Renal cortex interstitium (tissue), 15 donors: ENCODE measurements around the gene PELI1. TPM values are rescaled to one million over a fixed set of nuclear protein-coding genes. Genes with fewer than 3 reads are reported as not detected.

ENCODE experiments used
- DNase-seq, 11 donors: peaks; one replicate each; pipeline ENCODE4 v3.0.0-alpha.2; 2013; ENCODE audit warnings: low read depth in 9 of 11, low spot score in 4 of 11; ENCODE audit errors: extremely low read depth in 1 of 11
- long read RNA-seq, 16 experiments: transcript quantifications; one replicate each; lab custom pipeline, GENCODE V29; 2026
- polyA plus RNA-seq, 3 donors: library from polyadenylated mRNA; unstranded; fragments of 120-200 nt; gene quantifications; one replicate each; pipeline ENCODE4 v1.2.1, GENCODE V29; 2013; ENCODE audit not compliant: insufficient read length in 3 of 3

Gene PELI1, protein sequence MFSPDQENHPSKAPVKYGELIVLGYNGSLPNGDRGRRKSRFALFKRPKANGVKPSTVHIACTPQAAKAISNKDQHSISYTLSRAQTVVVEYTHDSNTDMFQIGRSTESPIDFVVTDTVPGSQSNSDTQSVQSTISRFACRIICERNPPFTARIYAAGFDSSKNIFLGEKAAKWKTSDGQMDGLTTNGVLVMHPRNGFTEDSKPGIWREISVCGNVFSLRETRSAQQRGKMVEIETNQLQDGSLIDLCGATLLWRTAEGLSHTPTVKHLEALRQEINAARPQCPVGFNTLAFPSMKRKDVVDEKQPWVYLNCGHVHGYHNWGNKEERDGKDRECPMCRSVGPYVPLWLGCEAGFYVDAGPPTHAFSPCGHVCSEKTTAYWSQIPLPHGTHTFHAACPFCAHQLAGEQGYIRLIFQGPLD
- 10 to 100 TPM; 31.2 to 40.3 (median 33.3) TPM for polyA plus RNA-seq
- long read RNA-seq, donor 1, transcript PELI1-201 (7 exons, 3,750 nt): major isoform, 6 of 6 reads
- long read RNA-seq, donor 1, partial matches to known transcripts: 0 of 6 reads
- long read RNA-seq, donor 1, other reads (novel, unspliced or antisense): 0 of 6 reads
- long read RNA-seq, donor 2, partial matches to known transcripts: 0 of 2 reads
- long read RNA-seq, donor 2, other reads (novel, unspliced or antisense): 0 of 2 reads
- long read RNA-seq, donor 3, transcript PELI1-201 (7 exons, 3,750 nt): major isoform, 13 of 18 reads
- long read RNA-seq, donor 3, partial matches to known transcripts: 5 of 18 reads
- long read RNA-seq, donor 3, other reads (novel, unspliced or antisense): 0 of 18 reads
- long read RNA-seq, donor 4, transcript PELI1-201 (7 exons, 3,750 nt): major isoform, 6 of 6 reads
- long read RNA-seq, donor 4, partial matches to known transcripts: 0 of 6 reads
- long read RNA-seq, donor 4, other reads (novel, unspliced or antisense): 0 of 6 reads
- long read RNA-seq, donor 5: 0 reads
- long read RNA-seq, donor 6, transcript PELI1-201 (7 exons, 3,750 nt): major isoform, 9 of 9 reads
- long read RNA-seq, donor 6, partial matches to known transcripts: 0 of 9 reads
- long read RNA-seq, donor 6, other reads (novel, unspliced or antisense): 0 of 9 reads
- long read RNA-seq, donor 7, partial matches to known transcripts: 0 of 3 reads
- long read RNA-seq, donor 7, other reads (novel, unspliced or antisense): 0 of 3 reads
- long read RNA-seq, donor 8, transcript PELI1-201 (7 exons, 3,750 nt): major isoform, 8 of 8 reads
- long read RNA-seq, donor 8, partial matches to known transcripts: 0 of 8 reads
- long read RNA-seq, donor 8, other reads (novel, unspliced or antisense): 0 of 8 reads
- long read RNA-seq, donor 9, partial matches to known transcripts: 0 of 4 reads
- long read RNA-seq, donor 9, other reads (novel, unspliced or antisense): 0 of 4 reads
- long read RNA-seq, donor 10, partial matches to known transcripts: 0 of 1 reads
- long read RNA-seq, donor 10, other reads (novel, unspliced or antisense): 0 of 1 reads
- long read RNA-seq, donor 11, partial matches to known transcripts: 0 of 2 reads
- long read RNA-seq, donor 11, other reads (novel, unspliced or antisense): 0 of 2 reads
- long read RNA-seq, donor 12, transcript PELI1-201 (7 exons, 3,750 nt): major isoform, 7 of 7 reads
- long read RNA-seq, donor 12, partial matches to known transcripts: 0 of 7 reads
- long read RNA-seq, donor 12, other reads (novel, unspliced or antisense): 0 of 7 reads
- long read RNA-seq, donor 13, transcript PELI1-201 (7 exons, 3,750 nt): major isoform, 14 of 20 reads
- long read RNA-seq, donor 13, partial matches to known transcripts: 6 of 20 reads
- long read RNA-seq, donor 13, other reads (novel, unspliced or antisense): 0 of 20 reads
- long read RNA-seq, donor 14, transcript PELI1-201 (7 exons, 3,750 nt): major isoform, 6 of 6 reads
- long read RNA-seq, donor 14, partial matches to known transcripts: 0 of 6 reads
- long read RNA-seq, donor 14, other reads (novel, unspliced or antisense): 0 of 6 reads
- long read RNA-seq, donor 15, partial matches to known transcripts: 0 of 3 reads
- long read RNA-seq, donor 15, other reads (novel, unspliced or antisense): 0 of 3 reads
- long read RNA-seq, donor 16, transcript PELI1-201 (7 exons, 3,750 nt): major isoform, 15 of 15 reads
- long read RNA-seq, donor 16, partial matches to known transcripts: 0 of 15 reads
- long read RNA-seq, donor 16, other reads (novel, unspliced or antisense): 0 of 15 reads

GRCh38 chr2:64144057-64145013 is at the start of gene PELI1:
Gene PELI1 (minus strand): TSS chr2:64144420. CDS start chr2:64108310, 36,110 bp downstream.
- DNase-seq: peak; percentile 92 to 98 (median 96)

DNA sequence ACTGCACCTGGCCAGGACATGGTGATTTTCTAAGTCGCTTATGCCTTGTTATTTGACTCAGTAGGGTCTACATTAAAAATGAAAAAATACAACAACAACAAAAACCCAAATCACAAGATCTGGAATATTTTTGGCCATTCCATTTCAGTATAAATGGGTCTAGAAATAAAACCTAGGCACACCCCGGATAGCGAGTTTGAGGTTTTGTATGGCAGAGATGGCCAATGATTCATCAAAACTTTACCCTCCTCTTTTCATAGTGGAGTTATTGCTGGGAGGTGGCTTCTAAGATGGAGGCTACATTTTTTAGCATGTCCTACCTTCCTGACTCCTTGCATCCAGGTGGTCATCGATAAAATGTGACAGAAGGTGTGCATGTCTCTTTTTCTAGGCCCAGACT is 49.3 kb upstream of the PELI1 start:
- no peak for DNase-seq

DNA sequence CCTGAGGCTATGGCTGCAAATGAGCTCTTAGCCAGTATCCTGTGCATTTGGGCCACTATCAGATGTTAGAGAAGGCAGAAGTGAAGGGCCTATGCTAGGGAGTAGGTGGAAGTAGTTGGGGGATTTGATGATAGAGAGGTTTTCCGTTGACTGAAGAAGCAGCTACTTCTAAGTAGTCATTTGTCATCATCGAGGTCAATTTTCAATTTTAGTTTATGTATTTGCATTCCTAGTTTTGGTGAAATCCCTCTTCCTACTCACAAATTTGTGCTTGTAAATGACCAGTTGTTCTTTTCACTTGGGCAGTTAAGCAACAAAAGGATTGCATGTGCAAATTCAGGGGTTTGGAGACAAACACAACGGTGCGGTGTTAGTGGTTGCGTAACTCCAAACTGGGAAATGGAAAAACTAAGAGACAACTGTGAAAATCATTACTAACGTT is 48.5 kb upstream of the PELI1 start:
- DNase-seq: no peak

DNA sequence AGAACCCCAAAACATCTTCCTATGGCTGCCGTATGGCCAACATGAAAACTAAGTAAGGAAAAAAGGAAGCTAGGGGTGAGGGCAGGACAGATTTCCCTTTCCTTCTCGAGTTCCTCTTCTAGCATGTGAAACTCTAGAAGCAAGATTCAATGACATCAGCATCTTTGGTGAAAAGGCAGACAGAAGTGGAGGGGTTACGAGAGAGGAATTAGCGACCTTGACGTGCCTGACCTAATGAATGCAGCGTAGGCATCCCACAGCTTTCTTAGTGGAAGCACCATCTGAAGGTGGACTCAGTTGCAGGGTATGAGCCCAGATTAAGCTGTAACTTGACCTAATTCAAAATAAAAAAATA is 47.9 kb upstream of the PELI1 start:
- no peak for DNase-seq

- no peak for DNase-seq
Observed at GRCh38 chr2:64189586-64189985, 45.4 kb upstream of the PELI1 start.

DNA sequence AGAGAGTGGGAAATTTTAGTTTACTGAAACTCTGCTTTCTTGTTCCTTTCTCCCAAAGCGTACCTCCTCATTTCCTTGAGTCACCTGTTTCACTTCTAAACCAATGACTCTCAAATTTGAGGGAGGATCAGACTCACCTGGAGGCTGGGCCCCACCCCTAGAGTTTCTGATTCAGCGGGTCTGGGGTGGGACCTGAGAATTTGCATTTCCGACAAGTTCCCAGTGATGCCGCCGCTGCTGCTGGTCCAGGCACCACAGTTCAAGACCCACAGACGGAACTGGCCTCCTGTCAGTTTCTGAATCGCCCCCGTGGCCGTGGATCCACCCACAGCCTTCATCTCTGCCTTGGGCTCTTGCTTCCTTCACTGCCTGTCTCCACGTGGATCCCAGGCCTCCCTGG is 44.9 kb upstream of the PELI1 start:
- no peak for DNase-seq

GRCh38 chr2:64186699-64187605 is 42.7 kb upstream of the PELI1 start:
- DNase-seq: no peak

DNA sequence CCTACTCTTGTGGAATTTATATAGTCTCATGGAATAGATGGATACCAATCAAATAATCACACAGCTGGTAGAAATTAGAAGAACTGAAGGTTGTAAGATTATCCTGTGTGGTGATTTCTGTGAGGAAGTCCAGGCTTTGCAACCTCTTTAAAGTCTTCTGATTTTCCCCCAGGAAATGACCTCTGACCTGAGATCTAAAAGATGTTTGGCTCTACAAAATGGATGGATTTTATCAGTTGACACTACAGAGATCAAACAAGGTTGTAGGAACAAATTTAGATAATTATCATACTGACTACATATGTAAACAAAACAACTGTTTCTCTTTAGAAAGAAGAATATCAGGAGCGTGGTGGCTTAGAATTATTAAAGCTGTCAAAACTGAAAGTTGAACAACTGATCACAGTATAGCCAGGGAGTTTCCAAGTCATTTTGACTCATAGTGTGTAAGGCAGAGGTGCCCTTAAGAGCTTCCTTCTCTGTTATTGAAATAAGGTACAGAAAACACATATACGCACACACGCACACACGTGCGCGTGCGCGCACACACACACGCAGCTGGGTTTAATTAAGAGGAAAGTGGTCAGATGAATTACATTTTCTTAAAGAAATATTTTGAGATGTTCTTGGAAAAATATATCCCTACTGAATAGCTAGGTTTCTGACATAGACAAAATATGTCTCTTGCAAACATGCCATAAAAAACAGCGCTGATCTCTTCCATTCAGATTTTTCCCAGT is 35.5 kb upstream of the PELI1 start:
- DNase-seq: no peak

- no peak for DNase-seq
Observed at GRCh38 chr2:64177315-64177714, 33.1 kb upstream of the PELI1 start.

GRCh38 chr2:64175419-64176197 is 31.4 kb upstream of the PELI1 start:
- no peak for DNase-seq

DNA sequence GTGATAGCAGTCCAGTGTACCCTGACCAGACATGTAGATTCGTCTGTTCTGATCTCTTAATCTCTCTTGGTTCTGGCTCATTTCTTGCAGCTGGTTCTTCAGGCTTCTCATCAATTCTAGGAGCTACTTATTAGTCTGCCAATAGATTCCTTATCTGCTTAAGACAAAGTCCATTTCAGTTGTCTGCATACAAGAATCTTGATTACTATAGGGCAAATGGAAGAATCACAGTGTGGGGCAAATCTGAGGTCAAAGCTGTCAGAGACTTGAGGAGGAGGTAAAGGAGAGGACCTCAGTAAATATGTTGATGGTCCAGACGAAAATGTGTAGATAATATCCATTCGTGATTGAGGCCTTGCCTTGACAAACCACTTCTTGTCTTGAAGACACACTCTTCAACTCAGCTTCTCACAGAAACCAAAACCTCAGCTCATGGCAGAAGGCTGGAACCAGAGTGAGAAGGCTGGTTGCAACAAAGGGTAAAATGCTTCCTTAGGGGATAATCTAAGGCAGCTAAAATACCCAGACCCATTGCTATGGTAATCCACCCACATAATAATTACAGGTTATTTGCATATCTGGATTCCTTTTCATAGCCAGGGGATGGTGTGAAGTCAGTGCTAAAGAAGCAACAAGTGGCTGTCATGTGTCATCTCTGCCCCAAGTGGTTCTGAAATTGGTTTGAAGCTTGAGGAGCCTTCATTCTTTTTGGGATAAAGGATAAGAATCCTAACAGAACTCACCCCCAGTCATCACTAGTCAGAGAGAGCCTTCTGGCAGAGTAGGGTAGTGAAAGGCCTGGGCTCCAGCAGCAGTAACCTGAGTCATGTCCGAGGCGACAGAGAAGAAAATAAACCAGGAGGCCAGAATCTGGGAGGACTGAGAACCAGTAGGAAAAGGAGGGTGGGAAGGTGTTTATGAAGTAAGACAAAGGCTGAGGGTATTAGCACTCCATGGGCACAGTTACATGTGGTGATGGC is 29.2 kb upstream of the PELI1 start:
- DNase-seq: no peak

GRCh38 chr2:64168756-64169155 is 24.5 kb upstream of the PELI1 start:
- no peak for DNase-seq

- no peak for DNase-seq
Observed at GRCh38 chr2:64168201-64168600, 24.0 kb upstream of the PELI1 start.
